Neural progenitor cell (in vitro differentiated cells): Measurements from ENCODE around the gene ARPIN. TPM values are rescaled to one million over a fixed set of nuclear protein-coding genes. Genes with fewer than 3 reads are reported as not detected.
"Not testable (repeated sequence)": the region's sequence is repeated elsewhere in the genome, so short reads cannot be mapped to it uniquely, and the experiment has no call there.

Experiments used
- DNase-seq: peaks from one replicate; pipeline ENCODE4 v3.0.0-alpha.2; 2016; ENCODE audit warnings: low spot score
- H2AFZ ChIP-seq: fragments of 200-600 bp; sonication (generic); replicated peaks from 2 replicates; pipeline ENCODE4 v1.6.1; 2016; ENCODE audit warnings: antibody characterized with exemption
- H3F3A ChIP-seq: fragments of 200-600 bp; sonication (generic); 2 replicates; pipeline ENCODE4 v1.6.1; 2016; ENCODE audit warnings: antibody characterized with exemption, low read depth
- H3K27ac ChIP-seq: fragments of 200-600 bp; sonication (generic); 2 replicates; pipeline ENCODE4 v1.5.1; 2016; ENCODE audit warnings: mild to moderate bottlenecking
- H3K27me3 ChIP-seq: fragments of 200-600 bp; sonication (generic); 2 replicates; pipeline ENCODE4 v1.6.1; 2016; ENCODE audit warnings: mild to moderate bottlenecking, moderate library complexity
- H3K36me3 ChIP-seq: fragments of 200-600 bp; sonication (generic); 2 replicates; pipeline ENCODE4 v1.5.1; 2016
- H3K4me1 ChIP-seq: fragments of 200-600 bp; sonication (generic); 2 replicates; pipeline ENCODE4 v1.6.1; 2016; ENCODE audit warnings: mixed run types
- H3K4me2 ChIP-seq: fragments of 200-600 bp; sonication (generic); 2 replicates; pipeline ENCODE4 v1.6.1; 2016
- H3K4me3 ChIP-seq: fragments of 200-600 bp; sonication (generic); 2 replicates; pipeline ENCODE4 v1.5.1; 2016
- H3K79me2 ChIP-seq: fragments of 200-600 bp; sonication (generic); 2 replicates; pipeline ENCODE4 v1.6.1; 2016; ENCODE audit warnings: low read depth
- H3K9ac ChIP-seq: fragments of 200-600 bp; sonication (generic); 2 replicates; pipeline ENCODE4 v1.6.1; 2016
- H3K9me3 ChIP-seq: fragments of 200-600 bp; sonication (generic); 2 replicates; pipeline ENCODE4 v1.5.1; 2016; ENCODE audit warnings: low read depth
- H4K20me1 ChIP-seq: fragments of 200-600 bp; sonication (generic); 2 replicates; pipeline ENCODE4 v1.6.1; 2016; ENCODE audit warnings: low read depth
- H3K27ac Mint-ChIP-seq: 3 replicates; pipeline ENCODE4 v1.8.0; 2021; ENCODE audit warnings: mixed read lengths
- H3K27me3 Mint-ChIP-seq: 2 replicates; pipeline ENCODE4 v1.8.0; 2022; ENCODE audit warnings: low read depth, mild to moderate bottlenecking, inconsistent platforms, moderate library complexity, mixed read lengths; ENCODE audit not compliant: insufficient read depth
- H3K36me3 Mint-ChIP-seq: 3 replicates; pipeline ENCODE4 v1.8.0; 2021; ENCODE audit warnings: mixed read lengths
- H3K4me1 Mint-ChIP-seq: 3 replicates; pipeline ENCODE4 v1.8.0; 2021; ENCODE audit warnings: mixed read lengths
- H3K4me3 Mint-ChIP-seq: 3 replicates; pipeline ENCODE4 v1.8.0; 2021; ENCODE audit warnings: mild to moderate bottlenecking, moderate library complexity, mixed read lengths
- H3K9me3 Mint-ChIP-seq: 3 replicates; pipeline ENCODE4 v1.8.0; 2020; ENCODE audit warnings: mixed read lengths
- CTCF ChIP-seq: fragments of 200-600 bp; sonication (generic); IDR thresholded peaks from 2 replicates; pipeline ENCODE4 v1.5.1; 2017; ENCODE audit warnings: antibody characterized with exemption, mild to moderate bottlenecking
- EZH2 ChIP-seq: fragments of 200-600 bp; sonication (generic); IDR thresholded peaks from 2 replicates; pipeline ENCODE4 v1.6.1; 2017; ENCODE audit warnings: antibody characterized with exemption, mild to moderate bottlenecking, moderate library complexity
- EZH2phosphoT487 ChIP-seq: fragments of 200-600 bp; sonication (generic); IDR thresholded peaks from 2 replicates; pipeline ENCODE4 v1.6.1; 2017; ENCODE audit warnings: antibody characterized with exemption
- total RNA-seq: library from RNA; depleted of rRNA; stranded (reverse); fragments of >200 nt; gene quantifications from 2 replicates; pipeline ENCODE4 v1.2.3, GENCODE V29; 2015; ENCODE audit warnings: low replicate concordance

Gene ARPIN
- total RNA-seq, 1 donor from 2014 or later = 5.9 TPM

- H3F3A ChIP-seq = no peaks in the 10 kb centered on the region
- Mint-ChIP-seq H3K4me3 (no peak overlapping the region), H3K9me3 (peaks cover 9% of the 10 kb centered on the region), H3K36me3 (peaks cover 27% of the 10 kb centered on the region), H3K4me1 (peaks cover 2% of the 10 kb centered on the region), H3K27me3 (peaks cover 2% of the 10 kb centered on the region), H3K27ac (no peak overlapping the region)
- no peak overlapping the region for H3K9ac ChIP-seq
- H2AFZ ChIP-seq = no peak overlapping the region
- no peaks in the 10 kb centered on the region for H4K20me1 ChIP-seq
- no peak overlapping the region for H3K4me3 ChIP-seq
- no peaks in the 10 kb centered on the region for H3K27me3 ChIP-seq
- TF ChIP-seq CTCF = no peak
- no peak for TF ChIP-seq EZH2phosphoT487
- TF ChIP-seq EZH2 = no peak
- H3K9me3 ChIP-seq = no peaks in the 10 kb centered on the region
- peaks cover 12% of the 10 kb centered on the region for H3K36me3 ChIP-seq
- no peak for DNase-seq
- no peak overlapping the region for H3K4me2 ChIP-seq
- H3K27ac ChIP-seq = no peak overlapping the region
- no peaks in the 10 kb centered on the region for H3K4me1 ChIP-seq
- no peaks in the 10 kb centered on the region for H3K79me2 ChIP-seq
Observed at GRCh38 chr15:89870006-89870405, 42.7 kb downstream of the ARPIN start.

- H2AFZ ChIP-seq, H3K27me3 ChIP-seq, H3K27me3 Mint-ChIP-seq, H3K4me2 ChIP-seq, H3F3A ChIP-seq, H3K4me3 Mint-ChIP-seq, H3K27ac ChIP-seq, H3K4me1 Mint-ChIP-seq, H3K9me3 ChIP-seq, H4K20me1 ChIP-seq, DNase-seq, H3K27ac Mint-ChIP-seq, H3K9me3 Mint-ChIP-seq, H3K9ac ChIP-seq, H3K4me1 ChIP-seq, H3K79me2 ChIP-seq, H3K4me3 ChIP-seq: not testable (repeated sequence)
- H3K36me3 Mint-ChIP-seq = peaks cover 27% of the 10 kb centered on the region
- H3K36me3 ChIP-seq = peaks cover 12% of the 10 kb centered on the region
Observed at GRCh38 chr15:89869490-89869889, 43.3 kb downstream of the ARPIN start.

- Histone ChIP-seq H3F3A (no peaks in the 10 kb centered on the region), H3K9me3 (no peaks in the 10 kb centered on the region), H3K9ac (no peak overlapping the region), H3K27me3 (no peaks in the 10 kb centered on the region), H2AFZ (no peak overlapping the region), H3K27ac (no peak overlapping the region), H4K20me1 (no peaks in the 10 kb centered on the region), H3K79me2 (no peaks in the 10 kb centered on the region), H3K4me2 (no peak overlapping the region), H3K36me3 (peaks cover under 1% of the 10 kb centered on the region), H3K4me1 (no peaks in the 10 kb centered on the region), H3K4me3 (no peak overlapping the region)
- no peak overlapping the region for H3K4me3 Mint-ChIP-seq
- peaks cover 20% of the 10 kb centered on the region for H3K36me3 Mint-ChIP-seq
- no peak overlapping the region for H3K27ac Mint-ChIP-seq
- peaks cover 9% of the 10 kb centered on the region for H3K9me3 Mint-ChIP-seq
- peaks cover 2% of the 10 kb centered on the region for H3K27me3 Mint-ChIP-seq
- no peak for DNase-seq
- H3K4me1 Mint-ChIP-seq = peaks cover 2% of the 10 kb centered on the region
- no peak for TF ChIP-seq CTCF
- TF ChIP-seq EZH2 = no peak
- TF ChIP-seq EZH2phosphoT487 = no peak
Observed at GRCh38 chr15:89864958-89865739, 47.6 kb downstream of the ARPIN start.

GRCh38 chr15:89863918-89864317 lies 48.8 kb downstream of the ARPIN start:
- Histone ChIP-seq H3K79me2 (no peaks in the 10 kb centered on the region), H3K9ac (no peak overlapping the region), H3K36me3 (no peaks in the 10 kb centered on the region), H3K9me3 (no peaks in the 10 kb centered on the region), H3K27ac (no peak overlapping the region), H3K4me3 (no peak overlapping the region), H3K4me2 (no peak overlapping the region), H3F3A (no peaks in the 10 kb centered on the region), H3K27me3 (no peaks in the 10 kb centered on the region), H4K20me1 (no peaks in the 10 kb centered on the region), H3K4me1 (no peaks in the 10 kb centered on the region), H2AFZ (no peak overlapping the region)
- H3K27ac Mint-ChIP-seq = no peak overlapping the region
- peaks cover 16% of the 10 kb centered on the region for H3K36me3 Mint-ChIP-seq
- peaks cover 3% of the 10 kb centered on the region for H3K9me3 Mint-ChIP-seq
- no peak overlapping the region for H3K4me3 Mint-ChIP-seq
- H3K27me3 Mint-ChIP-seq = peaks cover 2% of the 10 kb centered on the region
- no peak for DNase-seq
- H3K4me1 Mint-ChIP-seq = peaks cover 2% of the 10 kb centered on the region
- TF ChIP-seq EZH2 (no peak), EZH2phosphoT487 (no peak), CTCF (no peak)
